ENCODE measurements around the gene MMP20. TPM values are rescaled to one million over a fixed set of nuclear protein-coding genes. Genes with fewer than 3 reads are reported as not detected.

The MMP20 gene
- total RNA-seq, 4 donors from 2014 or later = not detected

DNA sequence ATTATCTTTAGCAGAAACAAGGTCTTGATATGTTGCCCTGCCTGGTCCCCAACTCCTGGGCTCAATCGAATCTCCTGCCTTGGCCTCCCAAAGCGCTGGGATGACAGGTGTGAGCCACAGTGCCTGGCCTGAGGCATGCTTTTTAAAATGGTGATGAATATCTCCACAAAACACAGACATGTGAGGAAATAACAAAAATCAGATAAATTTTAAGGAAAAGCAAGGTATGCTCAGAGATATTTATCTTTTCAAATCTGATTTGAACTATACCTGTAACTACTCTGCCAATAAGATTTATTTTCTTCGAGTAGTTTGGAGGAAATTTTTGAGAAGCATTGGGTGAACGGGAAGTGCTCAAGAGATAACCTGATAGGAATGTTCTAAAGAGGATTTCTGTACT is 35.9 kb upstream of the MMP20 start:
- Histone ChIP-seq H3K27me3 (no peaks in the 10 kb centered on the region), H3K27ac (no peak overlapping the region), H3K4me1 (no peaks in the 10 kb centered on the region), H3K9me3 (no peaks in the 10 kb centered on the region), H3K4me3 (no peak overlapping the region), H3K36me3 (no peaks in the 10 kb centered on the region)
- TF ChIP-seq, protein P1, sequence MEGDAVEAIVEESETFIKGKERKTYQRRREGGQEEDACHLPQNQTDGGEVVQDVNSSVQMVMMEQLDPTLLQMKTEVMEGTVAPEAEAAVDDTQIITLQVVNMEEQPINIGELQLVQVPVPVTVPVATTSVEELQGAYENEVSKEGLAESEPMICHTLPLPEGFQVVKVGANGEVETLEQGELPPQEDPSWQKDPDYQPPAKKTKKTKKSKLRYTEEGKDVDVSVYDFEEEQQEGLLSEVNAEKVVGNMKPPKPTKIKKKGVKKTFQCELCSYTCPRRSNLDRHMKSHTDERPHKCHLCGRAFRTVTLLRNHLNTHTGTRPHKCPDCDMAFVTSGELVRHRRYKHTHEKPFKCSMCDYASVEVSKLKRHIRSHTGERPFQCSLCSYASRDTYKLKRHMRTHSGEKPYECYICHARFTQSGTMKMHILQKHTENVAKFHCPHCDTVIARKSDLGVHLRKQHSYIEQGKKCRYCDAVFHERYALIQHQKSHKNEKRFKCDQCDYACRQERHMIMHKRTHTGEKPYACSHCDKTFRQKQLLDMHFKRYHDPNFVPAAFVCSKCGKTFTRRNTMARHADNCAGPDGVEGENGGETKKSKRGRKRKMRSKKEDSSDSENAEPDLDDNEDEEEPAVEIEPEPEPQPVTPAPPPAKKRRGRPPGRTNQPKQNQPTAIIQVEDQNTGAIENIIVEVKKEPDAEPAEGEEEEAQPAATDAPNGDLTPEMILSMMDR (IDR thresholded peaks at IDR 0.05) = no peak
- TF ChIP-seq EP300 (IDR thresholded peaks at IDR 0.05) = no peak
- TF ChIP-seq POLR2A (IDR thresholded peaks at IDR 0.05) = no peak
- no peak for TF ChIP-seq POLR2AphosphoS5 (IDR thresholded peaks at IDR 0.05)
- no peak for DNase-seq (ENCODE audit: low spot score in 2 of 2)
- WGBS = 58% methylated on average over 4 of the region's 4 CpGs

DNA sequence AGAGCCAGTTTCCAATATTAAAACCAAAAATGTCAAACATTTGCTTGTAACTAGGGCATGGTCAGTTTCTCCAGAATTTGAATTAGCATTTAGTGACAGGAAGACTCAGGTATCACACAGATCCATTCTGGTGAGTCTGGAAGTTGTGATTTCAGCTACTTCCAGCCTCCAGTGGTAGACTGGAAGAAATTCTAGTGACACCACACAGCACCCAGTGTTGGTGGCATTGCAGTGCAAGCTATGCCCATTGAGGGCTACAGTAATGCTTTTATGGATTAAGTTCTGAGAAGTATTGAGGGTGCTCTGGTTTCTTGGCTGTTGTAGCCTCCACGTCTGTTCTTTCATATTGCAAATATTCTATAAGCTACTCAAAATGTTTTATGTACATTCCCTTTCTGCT is 31.4 kb upstream of the MMP20 start:
- no peaks in the 10 kb centered on the region for H3K4me1 ChIP-seq

DNA sequence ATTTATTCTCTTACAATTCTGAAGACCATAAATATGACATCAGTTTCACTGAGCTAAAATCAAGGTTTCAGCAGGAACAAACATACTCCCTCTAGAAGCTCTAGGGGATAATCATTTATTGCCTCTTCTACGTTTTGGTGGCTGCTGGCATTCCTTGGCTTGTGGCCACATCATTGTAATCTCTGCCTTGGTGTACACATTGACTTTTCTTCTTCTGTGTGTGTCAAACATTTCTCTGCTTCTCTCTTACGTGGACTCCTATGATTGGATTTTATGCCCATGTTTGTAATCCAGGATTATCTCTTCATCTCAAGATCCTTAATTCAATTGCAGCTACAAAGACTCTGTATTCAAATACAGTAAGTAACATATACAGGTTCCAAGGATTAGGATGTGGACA is 30.4 kb upstream of the MMP20 start:
- TF ChIP-seq EP300 (IDR thresholded peaks at IDR 0.05) (no peak), POLR2AphosphoS5 (IDR thresholded peaks at IDR 0.05) (no peak), POLR2A (IDR thresholded peaks at IDR 0.05) (no peak)
- TF ChIP-seq, protein P1 (IDR thresholded peaks at IDR 0.05) = no peak
- Histone ChIP-seq H3K36me3 (no peaks in the 10 kb centered on the region), H3K4me3 (no peak overlapping the region), H3K27me3 (peaks cover 2% of the 10 kb centered on the region), H3K27ac (no peak overlapping the region), H3K4me1 (no peaks in the 10 kb centered on the region), H3K9me3 (no peaks in the 10 kb centered on the region)
- no peak for DNase-seq (ENCODE audit: low spot score in 2 of 2)
- 57% methylated on average over 2 of the region's 2 CpGs for WGBS

More for the DNA sequence above, 31.4 kb upstream of the MMP20 start:
- no peaks in the 10 kb centered on the region for H3K36me3 ChIP-seq
- DNase-seq (ENCODE audit: low spot score in 2 of 2) = no peak
- H3K4me3 ChIP-seq = no peak overlapping the region
- TF ChIP-seq POLR2AphosphoS5 (IDR thresholded peaks at IDR 0.05) (no peak), POLR2A (IDR thresholded peaks at IDR 0.05) (no peak), EP300 (IDR thresholded peaks at IDR 0.05) (no peak)
- TF ChIP-seq, protein P1 (IDR thresholded peaks at IDR 0.05) = no peak
- peaks cover 2% of the 10 kb centered on the region for H3K27me3 ChIP-seq
- WGBS = 52% methylated on average over 1 of the region's 1 CpG
- no peak overlapping the region for H3K27ac ChIP-seq
- no peaks in the 10 kb centered on the region for H3K9me3 ChIP-seq

DNA sequence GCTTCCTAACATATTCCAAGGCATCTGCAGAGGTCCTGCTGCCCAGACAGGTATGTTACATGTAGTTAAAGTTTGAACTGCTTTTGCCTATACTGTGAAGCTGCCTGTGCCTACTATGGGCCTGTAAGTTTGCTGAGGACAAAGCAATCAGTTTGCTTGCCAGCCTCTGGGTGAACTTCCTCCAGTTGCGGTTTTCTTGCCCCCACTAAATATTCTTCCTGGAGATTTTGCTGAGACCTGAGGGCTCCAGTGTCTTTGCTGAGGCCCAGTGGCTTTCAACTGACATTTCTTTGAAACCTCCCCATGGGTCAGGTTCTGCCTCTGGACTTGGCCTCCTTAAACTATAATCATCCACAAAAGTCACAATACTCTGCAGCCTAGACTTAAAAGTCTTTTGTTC is 29.6 kb upstream of the MMP20 start:
- H3K27me3 ChIP-seq = peaks cover 2% of the 10 kb centered on the region
- no peak overlapping the region for H3K4me3 ChIP-seq
- H3K4me1 ChIP-seq = no peaks in the 10 kb centered on the region
- no peaks in the 10 kb centered on the region for H3K36me3 ChIP-seq
- H3K9me3 ChIP-seq = no peaks in the 10 kb centered on the region
- no peak for DNase-seq (ENCODE audit: low spot score in 2 of 2)
- no peak overlapping the region for H3K27ac ChIP-seq
- TF ChIP-seq POLR2AphosphoS5 (IDR thresholded peaks at IDR 0.05) (no peak), EP300 (IDR thresholded peaks at IDR 0.05) (no peak), POLR2A (IDR thresholded peaks at IDR 0.05) (no peak)
- TF ChIP-seq, protein P1 (IDR thresholded peaks at IDR 0.05) = no peak
- WGBS = 100% methylated on average over 1 of the region's 1 CpG

DNA sequence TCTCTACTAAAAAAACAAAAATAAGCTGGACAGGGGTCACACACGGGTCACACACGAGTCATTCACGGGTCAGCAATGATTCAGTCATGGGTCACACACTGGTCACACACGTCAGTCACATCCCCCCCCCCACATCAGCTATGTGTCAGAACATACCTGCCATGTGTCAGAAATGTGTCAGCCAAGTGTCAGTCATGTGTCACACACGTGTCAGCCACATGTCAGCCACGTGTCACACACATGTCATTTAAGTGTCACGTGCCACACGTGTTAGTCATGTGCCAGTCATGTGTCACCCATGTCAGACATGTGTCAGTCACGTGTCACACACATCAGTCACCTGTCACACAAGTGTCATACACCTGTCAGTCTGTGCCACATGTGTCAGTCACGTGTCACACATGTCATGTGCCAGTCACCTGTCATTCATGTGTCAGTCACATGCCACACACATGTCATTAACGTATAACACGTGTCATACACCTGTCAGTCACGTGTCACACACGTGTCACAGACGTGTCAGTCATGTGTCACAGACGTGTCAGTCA is 28.7 kb upstream of the MMP20 start:
- DNase-seq (ENCODE audit: low spot score in 2 of 2) = no peak
- Histone ChIP-seq H3K4me3 (no peak overlapping the region), H3K27ac (no peak overlapping the region), H3K9me3 (no peaks in the 10 kb centered on the region), H3K27me3 (peaks cover 2% of the 10 kb centered on the region), H3K4me1 (no peaks in the 10 kb centered on the region), H3K36me3 (no peaks in the 10 kb centered on the region)
- 86% methylated on average over 16 of the region's 16 CpGs for WGBS
- TF ChIP-seq POLR2A (IDR thresholded peaks at IDR 0.05) = no peak
- TF ChIP-seq, protein P1 (IDR thresholded peaks at IDR 0.05) = no peak
- TF ChIP-seq EP300 (IDR thresholded peaks at IDR 0.05) = no peak
- TF ChIP-seq POLR2AphosphoS5 (IDR thresholded peaks at IDR 0.05) = no peak
